ENCODE measurements around the gene GGA1.

GRCh38 chr22:37659897-37660708 lies 51.5 kb downstream of the GGA1 start:
- no peak for TF ChIP-seq CTCF (conservative IDR thresholded peaks at IDR 0.05)
- TF ChIP-seq EZH2 (IDR thresholded peaks at IDR 0.05; ENCODE audit: low read depth) = no peak

Data from PC-9 (cell line).